ENCODE data around the gene ZNF219. TPM values are rescaled to one million over a fixed set of nuclear protein-coding genes. Genes with fewer than 3 reads are reported as not detected.
A peak's percentile ranks its signal among the peaks of the same experiment; 100 is the strongest.

The ZNF219 gene
- total RNA-seq, 1 donor from 2014 or later = 47.8 TPM

DNA sequence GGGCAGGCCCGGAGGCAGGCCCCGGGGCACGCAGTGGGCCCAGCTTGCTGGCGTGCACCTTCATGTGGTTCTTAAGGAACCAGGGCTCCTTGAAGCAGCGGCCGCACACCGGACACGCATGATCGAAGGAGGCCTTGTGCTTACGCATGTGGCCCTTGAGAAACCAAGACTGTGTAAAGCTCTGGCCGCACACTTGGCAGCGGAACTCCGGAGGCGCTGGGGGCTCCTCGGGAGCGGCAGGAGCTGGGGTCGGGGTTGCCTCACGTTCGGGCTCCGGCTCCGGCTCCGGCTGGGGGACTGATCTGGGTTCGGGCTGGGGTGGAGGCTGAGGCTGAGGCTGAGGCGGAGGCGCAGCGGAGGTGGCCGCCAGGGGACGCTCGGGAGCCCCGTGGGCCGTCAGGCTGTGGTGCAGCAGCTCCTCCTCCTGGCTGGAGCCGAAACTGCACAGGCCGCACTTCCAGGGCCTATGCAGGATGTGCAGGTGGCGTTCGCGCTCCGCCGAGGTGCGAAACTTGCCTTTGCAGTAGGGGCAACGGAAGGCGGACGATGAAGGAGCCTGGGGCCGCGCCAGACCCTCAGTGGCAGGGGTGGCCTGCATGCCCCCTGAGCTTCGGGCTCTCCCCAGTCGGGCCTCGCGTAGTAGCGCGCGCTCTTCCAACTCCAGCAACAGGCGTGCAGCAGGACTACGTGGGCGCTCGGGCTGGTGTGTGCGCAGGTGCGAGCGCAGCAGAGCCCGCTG, 6.0 kb downstream of the ZNF219 start:
- TF ChIP-seq CTCF (conservative IDR thresholded peaks at IDR 0.05) = peak; percentile 98
- Mint-ChIP-seq H3K27me3 (no peaks in the 10 kb centered on the region), H3K4me1 (ENCODE audit: unreplicated experiment) (peaks cover 41% of the 10 kb centered on the region), H3K27ac (no peak overlapping the region), H3K9me3 (no peaks in the 10 kb centered on the region), H3K36me3 (peaks cover 19% of the 10 kb centered on the region), H3K4me3 (no peak overlapping the region)
- peak; percentile 85 for DNase-seq (ENCODE audit: extremely low spot score, unreplicated experiment)

- DNase-seq (ENCODE audit: extremely low spot score, unreplicated experiment) = no peak
- Mint-ChIP-seq H3K4me1 (ENCODE audit: unreplicated experiment) (peaks cover 38% of the 10 kb centered on the region), H3K27me3 (no peaks in the 10 kb centered on the region), H3K36me3 (peaks cover 22% of the 10 kb centered on the region), H3K4me3 (no peak overlapping the region), H3K27ac (no peak overlapping the region), H3K9me3 (no peaks in the 10 kb centered on the region)
- no peak for TF ChIP-seq CTCF (conservative IDR thresholded peaks at IDR 0.05)
Observed at GRCh38 chr14:21091821-21092272, 6.6 kb downstream of the ZNF219 start.

GRCh38 chr14:21090940-21091663, 7.4 kb downstream of the ZNF219 start:
- H3K27ac Mint-ChIP-seq = no peak overlapping the region
- no peak overlapping the region for H3K4me3 Mint-ChIP-seq
- peaks cover 41% of the 10 kb centered on the region for H3K4me1 Mint-ChIP-seq (ENCODE audit: unreplicated experiment)

GRCh38 chr14:21090194-21090939, 8.1 kb downstream of the ZNF219 start:
- Mint-ChIP-seq H3K4me1 (ENCODE audit: unreplicated experiment) (peaks cover 35% of the 10 kb centered on the region), H3K36me3 (peaks cover 27% of the 10 kb centered on the region), H3K27ac (no peak overlapping the region), H3K27me3 (no peaks in the 10 kb centered on the region), H3K9me3 (no peaks in the 10 kb centered on the region), H3K4me3 (no peak overlapping the region)
- DNase-seq (ENCODE audit: extremely low spot score, unreplicated experiment) = no peak
- peak; percentile 73 for TF ChIP-seq CTCF (conservative IDR thresholded peaks at IDR 0.05)

More at GRCh38 chr14:21090940-21091663, 7.4 kb downstream of the ZNF219 start:
- TF ChIP-seq CTCF (conservative IDR thresholded peaks at IDR 0.05) = no peak
- no peaks in the 10 kb centered on the region for H3K9me3 Mint-ChIP-seq
- peaks cover 27% of the 10 kb centered on the region for H3K36me3 Mint-ChIP-seq
- H3K27me3 Mint-ChIP-seq = no peaks in the 10 kb centered on the region
- no peak for DNase-seq (ENCODE audit: extremely low spot score, unreplicated experiment)

GRCh38 chr14:21089877-21090193, 8.6 kb downstream of the ZNF219 start:
- Mint-ChIP-seq H3K4me3 (no peak overlapping the region), H3K27me3 (no peaks in the 10 kb centered on the region), H3K4me1 (ENCODE audit: unreplicated experiment) (peaks cover 29% of the 10 kb centered on the region), H3K36me3 (peaks cover 29% of the 10 kb centered on the region), H3K9me3 (no peaks in the 10 kb centered on the region), H3K27ac (no peak overlapping the region)
- TF ChIP-seq CTCF (conservative IDR thresholded peaks at IDR 0.05) = no peak
- DNase-seq (ENCODE audit: extremely low spot score, unreplicated experiment) = no peak
